GM19395 (cell line): ENCODE measurements around the gene CREB5.
A peak's percentile ranks its signal among the peaks of the same experiment; 100 is the strongest.

Experiments
- ATAC-seq: cut with Tn5 transposase; IDR thresholded peaks from one replicate; pipeline ENCODE4 v1.9.1; 2021; ENCODE audit warnings: mild to moderate bottlenecking, moderate library complexity; ENCODE audit not compliant: unreplicated experiment

The CREB5 gene

DNA sequence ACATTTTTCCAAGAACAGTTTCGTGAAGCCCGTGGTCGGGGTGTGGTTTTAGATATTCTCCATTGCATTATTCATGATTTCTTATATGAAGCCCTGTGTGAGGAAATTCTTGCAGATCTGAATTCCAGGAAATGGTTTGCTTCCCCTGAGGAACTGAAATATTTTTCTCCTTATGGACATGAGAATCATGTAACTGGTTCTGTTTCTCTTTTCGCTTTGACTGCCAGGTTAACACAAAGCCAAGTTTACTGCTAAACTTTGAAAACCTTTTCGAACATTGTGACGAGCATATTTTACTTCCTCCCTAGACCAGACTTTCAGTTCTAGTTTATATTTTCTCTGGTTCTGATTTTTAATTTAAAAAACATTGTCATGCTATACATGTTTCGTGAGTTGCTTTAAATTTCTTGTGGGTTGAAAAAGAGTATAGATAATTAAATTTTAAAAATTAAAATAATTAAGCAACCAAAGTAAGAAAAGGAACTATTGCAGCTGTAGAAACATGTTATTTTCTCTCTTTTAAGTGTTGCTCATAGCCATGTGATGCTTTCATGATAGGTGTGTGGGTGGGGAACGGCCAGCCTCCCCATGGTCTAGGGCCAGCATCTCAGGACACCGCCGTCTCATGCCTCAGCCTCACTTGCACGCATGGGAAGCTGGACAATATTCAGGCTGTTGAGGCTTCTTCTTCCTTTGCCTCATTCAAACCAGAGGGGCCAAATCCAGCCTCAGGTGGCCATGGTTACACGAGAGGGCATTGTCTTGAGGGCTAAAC is 97.1 kb downstream of the CREB5 start:
- peak; percentile 83 for ATAC-seq

DNA sequence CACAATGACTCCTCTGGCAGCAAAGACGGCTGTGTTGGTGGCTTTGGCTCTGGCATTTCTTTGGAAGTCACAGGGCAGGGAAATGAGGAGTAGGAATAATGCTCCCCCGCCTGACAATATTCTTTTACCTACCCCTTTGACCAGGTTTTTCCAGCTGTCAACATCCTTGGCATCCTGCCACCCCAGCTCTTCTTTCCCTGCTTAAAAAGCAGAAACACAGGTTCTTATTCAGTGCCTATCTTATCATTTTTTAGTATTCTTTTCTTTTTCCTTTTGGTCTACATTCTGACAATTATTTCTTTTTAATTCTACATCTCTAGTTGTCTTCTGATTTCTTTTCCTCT is 97.7 kb downstream of the CREB5 start:
- no peak for ATAC-seq

DNA sequence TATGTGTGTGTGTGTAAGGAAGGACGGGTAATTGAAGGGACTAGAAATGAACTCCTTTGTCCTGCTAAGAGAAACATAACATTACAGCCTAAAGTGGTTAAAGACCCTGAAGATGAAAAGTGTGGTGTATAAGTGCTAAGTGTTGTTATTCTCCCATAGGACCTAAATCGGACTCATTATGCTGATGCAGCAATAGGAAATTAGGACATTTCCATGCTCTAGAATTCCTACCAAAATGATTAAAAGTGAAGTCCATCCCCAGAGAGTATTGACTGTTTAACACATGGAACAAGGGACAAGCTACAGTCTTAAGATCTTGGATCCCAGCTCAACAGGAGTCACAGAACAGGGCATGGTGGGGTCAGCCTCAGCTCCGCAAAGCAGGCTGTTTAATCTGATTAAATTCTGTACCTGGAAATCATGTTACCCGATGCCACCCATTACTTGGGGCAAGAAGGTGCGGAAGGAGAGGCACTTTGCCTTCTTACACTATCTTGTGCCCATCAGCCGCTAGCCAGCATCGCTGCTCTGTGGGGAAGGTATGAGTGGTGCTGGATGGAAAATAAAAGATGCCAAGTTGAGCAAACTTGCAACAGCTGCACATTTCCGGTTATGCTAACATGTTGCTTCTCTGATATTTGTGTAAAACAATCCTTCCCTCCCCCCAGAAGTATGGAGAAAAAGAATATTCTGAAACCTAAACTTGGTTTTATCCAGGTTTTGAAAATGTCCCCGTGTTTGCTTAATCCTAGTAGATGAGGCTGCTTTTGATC is 100.5 kb downstream of the CREB5 start:
- no peak for ATAC-seq

DNA sequence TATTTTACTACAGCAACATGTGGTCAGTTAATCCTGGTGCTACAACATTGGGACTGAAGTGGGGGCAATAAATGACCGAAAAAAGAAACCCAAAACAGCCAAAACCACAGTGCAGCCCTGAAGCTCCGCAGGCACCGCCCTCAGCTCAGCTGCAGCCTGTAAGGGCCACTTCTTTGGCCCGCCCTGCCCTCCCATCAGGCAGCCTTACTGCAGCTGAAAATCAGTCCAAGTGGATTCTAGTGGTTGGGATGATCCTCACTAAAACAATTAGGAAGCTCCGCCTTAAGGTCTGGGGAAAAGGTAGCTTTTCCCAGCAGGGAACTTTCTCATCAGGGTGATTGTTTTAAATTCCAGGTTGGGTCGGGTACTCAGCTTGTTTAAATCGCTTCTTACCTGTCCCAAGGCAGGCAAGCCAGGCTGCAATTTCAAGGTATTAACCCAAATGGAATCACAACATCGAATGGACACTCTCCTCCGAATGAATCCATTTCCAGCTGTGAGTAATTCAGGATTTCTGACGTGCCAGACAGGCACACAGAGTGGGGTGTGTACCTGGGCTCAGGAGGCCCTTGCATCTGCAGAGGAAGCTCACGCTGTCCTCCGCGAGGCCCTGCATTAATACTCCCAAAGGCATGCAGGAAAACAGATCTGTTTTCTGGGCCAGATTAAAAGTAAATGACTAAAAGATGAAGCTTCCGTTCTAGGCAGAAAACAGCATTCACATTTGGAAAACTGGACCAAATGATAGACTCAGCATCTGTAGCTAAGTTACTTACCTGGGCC is 104.3 kb downstream of the CREB5 start:
- ATAC-seq, result no peak

DNA sequence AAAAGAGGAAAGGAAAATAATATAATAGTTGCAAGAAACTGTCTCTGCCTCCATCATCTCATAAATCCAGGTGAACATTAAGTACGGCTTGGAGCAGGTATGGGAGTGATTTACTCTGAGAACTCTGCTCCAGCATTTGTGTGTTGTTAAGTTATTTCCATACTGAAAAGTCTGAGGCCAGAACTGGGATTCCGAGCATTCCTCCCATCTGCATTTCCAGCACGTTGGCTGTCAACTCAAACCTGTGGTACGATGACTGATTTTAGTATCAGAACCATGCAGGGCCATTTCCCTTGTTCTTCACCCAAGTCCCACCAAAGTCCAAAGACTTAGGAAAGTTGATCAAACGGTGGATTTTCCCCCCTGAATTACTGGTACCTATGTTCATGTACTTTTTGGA is 104.9 kb downstream of the CREB5 start:
- ATAC-seq, result no peak

DNA sequence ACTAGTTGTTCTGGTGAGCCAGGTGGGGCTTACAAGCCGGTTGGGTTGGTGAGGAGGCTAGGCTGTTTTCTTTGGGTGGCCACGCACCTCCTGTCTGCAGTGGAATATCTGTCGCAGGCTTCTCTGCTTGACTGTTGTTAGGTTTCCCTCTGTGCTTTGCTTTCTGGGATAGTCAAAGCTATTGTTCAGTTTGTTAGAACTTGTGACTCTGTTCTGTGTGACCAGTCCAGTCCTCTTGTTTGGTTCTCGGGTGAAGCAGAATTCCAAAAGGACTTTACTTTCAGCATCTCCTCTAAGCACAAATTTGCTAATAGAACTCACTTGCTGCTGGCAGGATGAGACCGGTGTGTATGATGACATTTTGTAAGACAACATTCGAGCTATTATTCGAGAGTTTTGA is 105.3 kb downstream of the CREB5 start:
- ATAC-seq, result no peak

DNA sequence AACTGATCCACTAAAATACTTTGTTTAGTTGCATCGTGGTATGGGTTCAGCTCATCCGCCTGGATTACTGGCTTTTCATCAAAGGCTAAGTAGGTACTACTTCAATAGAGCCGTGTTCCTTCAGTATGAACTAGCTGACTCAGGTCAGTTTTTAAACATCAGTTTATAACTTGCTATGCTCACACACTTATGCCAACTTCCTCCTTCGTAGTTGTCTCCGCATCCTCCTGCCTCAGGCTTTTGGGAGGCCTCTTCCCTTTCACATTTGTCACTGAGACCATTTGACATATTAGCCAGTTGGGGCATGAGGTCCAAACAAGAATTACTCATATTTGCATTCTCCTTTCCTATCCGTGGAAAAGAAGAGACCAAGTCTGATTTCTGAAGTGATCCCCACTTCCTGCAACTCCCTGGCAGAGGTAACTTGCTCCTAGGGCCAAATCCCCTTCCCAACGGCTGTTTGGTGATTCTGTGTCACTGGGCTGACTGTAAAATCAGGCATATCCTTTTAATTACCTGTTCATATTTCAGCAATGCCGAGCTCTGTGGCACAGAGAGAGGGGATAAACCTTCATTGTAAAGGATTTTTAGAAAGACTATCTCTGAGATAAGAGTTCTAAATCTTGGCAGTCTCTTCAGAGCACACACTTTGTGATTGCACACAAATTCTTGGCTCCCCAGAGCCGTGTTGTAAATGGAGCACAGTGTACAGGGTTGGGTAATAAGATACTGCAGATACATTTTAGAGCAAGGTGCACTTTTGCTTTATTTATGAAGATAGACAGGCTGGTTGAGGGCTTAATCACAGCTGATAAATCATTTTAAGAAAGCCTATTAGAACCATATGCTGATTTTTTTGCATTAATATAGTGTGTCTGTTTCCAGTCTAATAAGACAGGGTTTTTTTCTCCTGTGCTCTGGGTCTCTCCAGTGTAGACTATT is 108.0 kb downstream of the CREB5 start:
- no peak for ATAC-seq

DNA sequence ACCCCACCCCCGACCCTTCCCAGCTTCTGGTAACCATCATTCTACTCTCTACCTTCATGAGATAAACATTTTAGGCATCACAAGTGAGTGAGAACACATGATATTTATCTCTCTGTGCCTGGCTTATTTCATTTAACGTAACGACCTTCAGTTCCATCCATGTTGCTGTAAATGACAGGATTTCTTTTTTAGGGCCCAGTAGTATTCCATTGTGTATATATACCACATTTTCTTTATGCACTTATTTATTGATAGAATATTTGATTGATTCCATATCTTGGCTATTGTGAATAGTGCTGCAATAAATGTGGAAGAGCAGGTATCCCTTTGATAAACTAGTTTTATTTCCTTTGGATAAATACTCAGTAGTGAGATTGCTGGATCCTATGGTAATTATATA is 112.7 kb downstream of the CREB5 start:
- no peak for ATAC-seq

DNA sequence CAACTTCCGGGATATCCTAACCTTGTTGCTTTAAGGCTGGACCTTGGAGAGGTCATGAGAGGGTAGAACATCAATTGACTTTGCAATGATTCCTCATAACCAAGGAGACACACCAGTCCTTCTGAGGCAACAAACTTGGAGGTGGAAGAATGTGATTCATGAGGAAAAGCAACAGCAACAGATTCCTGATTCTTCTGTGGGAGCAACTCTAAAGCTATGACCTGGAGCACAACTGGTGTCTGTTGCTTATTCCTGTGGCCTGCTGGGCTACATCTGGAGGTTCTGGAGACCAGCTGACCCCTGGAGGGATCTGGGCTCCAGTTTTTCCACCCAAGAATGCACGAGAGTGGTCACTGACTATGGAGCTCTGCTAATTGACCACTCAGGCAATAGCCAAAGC is 116.6 kb downstream of the CREB5 start:
- no peak for ATAC-seq

DNA sequence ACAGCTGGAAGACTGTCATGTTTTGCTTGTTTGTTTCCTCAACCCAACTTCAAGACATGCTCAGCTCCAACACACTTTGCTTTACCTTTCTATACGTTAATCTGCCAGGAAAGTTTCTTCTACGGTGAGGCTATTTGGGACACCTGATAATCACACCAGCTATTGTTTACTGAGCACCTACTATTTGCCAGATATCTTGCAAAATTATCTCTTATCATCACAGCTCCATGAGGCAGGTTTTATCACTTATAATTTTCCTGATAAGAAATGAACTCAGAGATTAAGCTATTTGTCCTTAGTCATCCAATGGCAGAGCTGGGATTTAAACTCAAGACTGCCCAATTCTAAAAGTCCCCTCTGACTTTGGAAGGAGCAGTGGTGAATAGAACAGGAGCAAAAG is 117.4 kb downstream of the CREB5 start:
- ATAC-seq, result no peak

DNA sequence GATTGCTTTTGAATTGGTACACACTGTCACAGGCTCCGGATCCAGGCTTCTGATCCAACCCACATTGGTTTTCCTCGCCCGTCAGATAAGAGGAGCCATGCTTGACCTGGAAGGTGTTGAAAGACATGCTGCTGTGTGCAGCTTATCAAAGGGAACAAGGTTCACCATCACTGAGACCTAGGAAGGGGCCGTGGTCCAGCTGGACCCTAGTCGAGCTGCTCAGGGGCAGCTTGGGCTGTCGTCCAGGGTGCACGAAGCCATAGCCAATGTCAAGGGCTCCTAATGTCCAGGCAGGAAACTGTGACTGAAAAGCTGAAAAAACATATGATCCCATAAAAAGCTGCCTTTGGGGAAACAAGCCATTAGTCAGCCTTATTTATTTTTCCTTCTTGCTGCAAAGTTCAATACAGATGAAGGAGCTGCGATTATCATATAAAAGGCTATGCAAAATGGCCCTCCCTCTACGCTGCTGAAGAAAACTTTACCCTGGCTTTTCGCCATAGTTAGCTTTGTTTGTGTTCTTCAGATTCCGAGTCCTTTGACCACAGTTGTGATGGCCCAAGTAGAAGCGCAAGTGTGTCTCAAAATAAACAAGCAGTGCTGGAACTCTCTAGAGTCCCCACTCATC is 118.0 kb downstream of the CREB5 start:
- ATAC-seq, result no peak

DNA sequence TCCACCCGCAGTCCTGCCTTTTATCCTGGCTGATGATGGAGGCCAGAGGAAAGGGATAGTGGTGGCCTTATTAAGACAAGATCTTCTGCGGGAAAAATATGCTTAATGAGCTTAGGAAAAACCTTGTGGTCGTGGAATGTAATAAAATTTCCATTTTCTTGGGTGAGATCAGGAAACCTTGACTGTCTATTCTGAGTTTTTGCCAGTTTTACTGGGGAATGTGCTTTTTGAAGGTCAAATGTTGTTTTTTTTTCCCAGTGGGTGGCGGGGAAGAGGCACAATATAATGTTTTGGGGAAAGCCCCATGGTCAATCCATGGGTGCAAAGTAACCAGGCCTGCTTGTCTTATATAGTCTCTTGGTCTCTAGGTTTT is 118.5 kb downstream of the CREB5 start:
- ATAC-seq, result no peak

DNA sequence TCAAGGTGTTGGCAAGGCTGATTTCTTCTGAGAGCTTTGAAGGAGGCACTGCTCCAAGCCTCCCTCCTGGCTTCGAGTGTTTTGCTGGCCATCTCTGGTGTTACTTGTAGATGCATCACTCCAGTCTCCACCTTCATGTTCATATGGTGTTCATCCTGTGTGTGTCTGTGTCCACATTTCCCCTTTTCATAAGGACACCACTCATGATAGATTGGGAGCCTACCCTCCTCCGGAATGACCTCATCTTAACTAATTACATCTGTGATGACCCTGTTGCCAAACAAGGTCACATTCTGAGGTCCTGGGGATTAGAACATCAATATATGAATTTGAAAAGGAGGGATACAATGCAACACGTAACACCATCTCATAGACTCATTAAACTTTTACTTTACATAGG is 119.0 kb downstream of the CREB5 start:
- ATAC-seq, result no peak

DNA sequence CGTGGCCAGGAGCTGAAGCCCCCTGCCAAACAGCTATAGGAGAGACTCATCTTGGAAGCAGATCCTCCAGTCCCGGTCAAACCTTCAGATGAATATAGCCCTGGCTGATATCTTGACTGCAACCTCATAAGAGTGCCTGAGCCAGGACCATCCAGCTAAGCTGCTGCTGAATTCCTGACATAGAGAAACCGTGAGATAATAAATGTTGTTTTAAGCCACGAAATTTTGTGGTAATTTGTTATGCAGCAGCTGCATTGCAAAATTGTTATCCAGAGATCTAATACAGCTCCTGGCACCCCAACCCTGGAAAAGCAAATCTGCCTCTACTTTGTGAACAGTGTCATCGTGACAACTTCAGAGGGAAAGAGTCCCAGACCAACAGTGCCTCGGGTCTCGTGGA is 119.9 kb downstream of the CREB5 start:
- no peak for ATAC-seq

DNA sequence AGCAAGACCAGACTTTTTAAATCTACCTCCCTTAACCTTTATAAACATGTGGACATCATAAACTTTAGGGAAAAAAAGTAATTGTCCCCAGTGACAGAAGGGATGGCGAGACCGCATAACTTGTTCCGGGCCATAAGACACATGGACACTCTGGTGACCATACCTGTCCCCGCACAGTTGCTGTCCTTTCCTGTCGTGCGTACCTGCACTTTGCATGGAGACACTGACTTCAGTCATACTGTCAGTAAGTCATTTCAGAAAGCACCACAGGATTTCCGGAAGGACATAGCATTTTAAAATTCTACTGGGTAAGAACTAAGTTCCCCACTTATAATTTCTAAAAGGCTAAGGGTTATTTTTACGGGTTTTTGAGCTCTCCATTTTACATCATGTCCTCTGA is 120.9 kb downstream of the CREB5 start:
- no peak for ATAC-seq

DNA sequence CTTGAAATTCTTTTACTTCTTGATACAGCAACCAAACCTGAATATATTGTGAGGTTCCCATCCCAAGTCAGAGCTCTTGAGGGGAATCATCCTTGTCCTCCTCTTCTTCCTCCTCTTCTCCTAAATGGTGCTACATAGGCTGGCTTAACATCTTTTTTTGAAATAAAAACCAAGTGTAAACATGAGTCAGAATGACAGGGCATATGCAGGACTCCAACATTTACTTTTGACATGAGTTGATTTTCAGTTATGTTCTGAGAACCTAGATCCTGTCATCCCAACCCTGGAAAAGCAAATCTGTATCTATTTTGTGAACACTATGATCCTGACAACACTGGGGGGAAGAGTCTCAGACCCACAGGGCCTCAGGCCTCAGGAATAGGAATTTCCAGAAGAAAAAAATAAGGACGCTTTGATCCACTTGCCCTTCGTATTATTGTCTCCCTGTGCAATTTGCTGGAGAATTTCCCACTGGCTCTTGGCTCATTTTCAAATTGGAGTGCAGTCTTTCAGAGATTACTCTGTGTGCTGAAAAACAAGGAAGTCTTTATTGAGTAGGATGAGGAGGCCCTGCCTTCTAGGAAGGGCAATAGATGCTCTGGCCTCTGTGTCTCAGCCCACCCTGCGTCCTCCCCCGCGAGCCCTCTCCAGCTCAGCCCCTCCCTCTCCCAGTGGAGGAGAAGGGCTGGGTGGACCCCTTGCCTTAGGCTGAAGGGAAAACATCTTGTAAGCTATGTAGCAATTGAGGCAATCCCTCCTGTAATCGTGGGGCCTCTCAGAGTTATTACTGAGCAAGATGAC is 121.6 kb downstream of the CREB5 start:
- ATAC-seq, result no peak

DNA sequence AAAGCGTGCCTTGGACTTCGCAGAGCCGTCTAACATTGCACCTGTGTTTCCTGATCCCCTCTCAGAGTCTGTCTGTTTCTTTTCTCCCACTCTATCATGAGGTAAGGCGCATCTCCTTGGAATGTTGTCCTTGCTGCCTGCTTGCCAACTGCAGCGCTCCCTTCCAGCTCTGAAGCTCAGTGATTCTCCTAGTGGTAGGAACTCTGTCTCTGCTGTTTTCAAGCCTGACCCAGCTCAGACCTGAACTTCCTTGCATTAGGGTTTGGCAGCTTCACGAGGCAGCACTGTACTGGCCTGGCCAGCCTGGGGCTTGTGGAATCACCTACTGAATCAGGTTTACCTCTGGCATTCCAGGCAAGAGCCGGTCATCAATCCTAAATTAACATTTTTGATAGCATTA is 123.9 kb downstream of the CREB5 start:
- no peak for ATAC-seq

DNA sequence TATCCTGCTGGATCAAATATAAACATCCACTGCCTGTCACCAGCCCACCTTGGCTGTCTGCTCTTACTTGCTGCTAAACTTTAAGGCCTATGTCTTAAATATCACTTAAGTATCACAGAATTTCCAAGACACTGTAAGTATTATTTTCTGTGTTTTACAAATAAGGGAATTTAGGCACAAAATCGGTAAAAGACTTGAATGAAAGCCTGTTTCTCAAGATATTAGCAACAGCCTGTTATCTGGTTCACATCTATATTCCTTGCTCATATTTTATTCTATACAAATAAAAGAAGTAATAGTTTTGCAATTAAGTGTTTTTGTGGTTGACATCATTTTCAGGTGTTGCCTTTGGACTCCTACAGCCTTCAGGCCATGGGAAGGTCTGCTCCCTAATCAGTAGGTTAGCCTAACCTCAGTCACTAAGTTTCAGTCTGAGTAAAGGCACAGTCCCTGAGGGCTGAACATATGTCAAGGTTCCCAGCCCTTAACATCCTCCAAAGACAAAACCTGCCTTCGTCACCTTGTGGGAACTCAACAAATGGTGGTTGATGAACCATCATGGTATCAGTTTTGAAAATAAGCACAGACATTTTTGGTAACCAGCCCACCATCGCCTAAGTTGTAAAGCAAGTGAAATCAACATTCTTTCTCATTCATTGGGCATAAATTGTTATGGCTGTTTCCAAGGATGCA is 127.1 kb downstream of the CREB5 start:
- peak; percentile 93 for ATAC-seq

DNA sequence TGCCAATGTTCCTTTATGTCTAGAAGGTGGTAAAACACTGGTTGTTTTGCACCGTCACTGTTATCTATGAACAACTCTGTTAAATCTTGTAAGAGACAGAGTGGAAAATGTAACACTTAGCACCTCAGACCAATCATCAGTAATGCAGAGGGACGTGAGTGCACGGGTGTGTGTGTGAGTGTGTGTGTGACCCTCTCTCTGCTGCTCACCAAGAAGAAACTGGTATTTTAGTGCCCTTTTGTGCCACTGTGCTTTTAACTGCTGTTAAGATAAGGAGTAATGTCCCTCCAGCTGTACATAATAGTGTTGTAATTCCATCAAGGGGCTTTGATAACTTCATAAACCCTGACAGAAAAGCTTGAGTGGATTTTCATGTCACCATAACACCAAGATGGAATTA is 130.1 kb downstream of the CREB5 start:
- ATAC-seq, result no peak
